ENCODE measurements around the gene TBCA.

Gene TBCA

GRCh38 chr5:77643654-77644370, 132.3 kb downstream of the TBCA start:
- no peak for DNase-seq (ENCODE audit: low read depth in 2 of 2)

GRCh38 chr5:77642738-77643653, 133.1 kb downstream of the TBCA start:
- DNase-seq (ENCODE audit: low read depth in 2 of 2): no peak

- DNase-seq (ENCODE audit: low read depth in 2 of 2): no peak
Measured at GRCh38 chr5:77641963-77642737, 134.0 kb downstream of the TBCA start.

GRCh38 chr5:77641397-77641943, 134.7 kb downstream of the TBCA start:
- no peak for DNase-seq (ENCODE audit: low read depth in 2 of 2)
